Adrenal gland (tissue), 5 donors: ENCODE data around the gene CDKN2D.

ENCODE experiments used
- POLR2A ChIP-seq, 2 donors: fragments of 450-650 bp; IDR thresholded peaks; one replicate each; pipeline ENCODE4 v1.6.1; 2017; ENCODE audit warnings: antibody characterized with exemption in 2 of 2, mild to moderate bottlenecking in 2 of 2, moderate library complexity in 1 of 2
- TF ChIP-seq, protein P1 (sequence below), 6 experiments: fragments of 450-650 bp in 4 of 6; fragments of 200-600 bp in 2 of 6; sonication (generic) in 1 of 6; IDR thresholded peaks; 1 replicate in 5 of 6; 2 replicates in 1 of 6; pipeline versions ENCODE4 v1.5.1 to v1.8.0; 2016 to 2021; ENCODE audit warnings: antibody characterized with exemption in 6 of 6, mild to moderate bottlenecking in 2 of 6, moderate library complexity in 1 of 6
- donor health status: DM: no; HTN: no; CAD: no.

DNA sequence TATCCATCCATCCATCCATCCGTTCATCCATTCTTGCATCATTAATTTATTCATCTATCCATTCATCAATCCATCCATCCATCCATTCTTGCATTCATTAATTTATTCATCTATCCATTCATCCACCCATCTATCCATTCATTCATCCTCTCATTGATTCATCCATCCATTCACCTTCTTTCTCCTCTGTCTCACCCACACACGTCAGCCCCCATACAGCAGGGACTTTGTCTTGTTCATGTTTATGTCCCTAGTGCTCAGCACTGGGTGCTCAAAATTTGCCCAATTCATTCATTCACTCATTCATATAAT, 19.0 kb upstream of the CDKN2D start:
- TF ChIP-seq, protein P1, sequence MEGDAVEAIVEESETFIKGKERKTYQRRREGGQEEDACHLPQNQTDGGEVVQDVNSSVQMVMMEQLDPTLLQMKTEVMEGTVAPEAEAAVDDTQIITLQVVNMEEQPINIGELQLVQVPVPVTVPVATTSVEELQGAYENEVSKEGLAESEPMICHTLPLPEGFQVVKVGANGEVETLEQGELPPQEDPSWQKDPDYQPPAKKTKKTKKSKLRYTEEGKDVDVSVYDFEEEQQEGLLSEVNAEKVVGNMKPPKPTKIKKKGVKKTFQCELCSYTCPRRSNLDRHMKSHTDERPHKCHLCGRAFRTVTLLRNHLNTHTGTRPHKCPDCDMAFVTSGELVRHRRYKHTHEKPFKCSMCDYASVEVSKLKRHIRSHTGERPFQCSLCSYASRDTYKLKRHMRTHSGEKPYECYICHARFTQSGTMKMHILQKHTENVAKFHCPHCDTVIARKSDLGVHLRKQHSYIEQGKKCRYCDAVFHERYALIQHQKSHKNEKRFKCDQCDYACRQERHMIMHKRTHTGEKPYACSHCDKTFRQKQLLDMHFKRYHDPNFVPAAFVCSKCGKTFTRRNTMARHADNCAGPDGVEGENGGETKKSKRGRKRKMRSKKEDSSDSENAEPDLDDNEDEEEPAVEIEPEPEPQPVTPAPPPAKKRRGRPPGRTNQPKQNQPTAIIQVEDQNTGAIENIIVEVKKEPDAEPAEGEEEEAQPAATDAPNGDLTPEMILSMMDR (IDR thresholded peaks at IDR 0.05), result no peak
- no peak for TF ChIP-seq POLR2A (IDR thresholded peaks at IDR 0.05)
